ENCODE measurements around the gene UFSP2. TPM values are rescaled to one million over a fixed set of nuclear protein-coding genes. Genes with fewer than 3 reads are reported as not detected.

UFSP2 gene
- total RNA-seq, 1 donor from 2014 or later, result 31.0 TPM

- no peak for DNase-seq (ENCODE audit: extremely low read depth, low read depth, low spot score)
Observed at GRCh38 chr4:185357733-185358440, 67.9 kb downstream of the UFSP2 start.

DNA sequence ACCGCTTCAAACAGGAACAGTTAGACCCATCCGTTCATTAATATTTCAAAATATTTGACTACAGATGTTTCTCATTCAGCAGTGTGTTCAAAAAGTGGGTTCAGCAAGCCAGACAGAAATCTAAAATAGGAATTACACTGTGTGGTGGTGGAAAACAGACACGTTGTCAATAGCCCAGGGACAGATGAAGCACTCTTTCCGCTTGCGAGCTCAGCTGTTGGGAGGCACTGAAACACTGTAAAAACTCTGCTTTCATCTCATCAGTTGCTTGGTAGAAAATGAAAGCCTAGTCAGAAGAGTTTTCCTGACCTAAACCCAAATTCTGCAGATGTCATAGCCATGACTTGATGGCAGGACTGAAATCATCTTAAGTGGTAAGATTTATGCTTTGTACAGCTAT is 68.6 kb downstream of the UFSP2 start:
- DNase-seq (ENCODE audit: extremely low read depth, low read depth, low spot score), result no peak

DNA sequence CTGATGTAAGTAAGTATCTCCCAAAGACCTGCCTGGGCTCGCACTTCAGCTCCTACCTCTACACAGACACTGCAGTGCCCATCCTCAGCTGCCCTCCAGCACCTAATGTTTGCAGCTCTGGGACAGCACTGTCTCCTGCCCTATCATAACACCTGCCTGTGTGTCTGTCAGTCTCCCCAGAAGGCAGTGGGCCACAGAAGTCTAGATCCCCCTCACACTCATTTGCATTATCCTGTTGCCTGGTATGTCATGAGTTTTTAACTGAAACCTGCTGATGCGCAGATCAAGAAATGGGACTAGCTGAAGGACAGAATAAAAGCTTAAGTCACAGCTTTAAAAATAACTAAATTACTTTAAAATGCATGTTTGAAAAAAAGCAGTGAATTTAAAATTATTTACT is 73.0 kb downstream of the UFSP2 start:
- DNase-seq (ENCODE audit: extremely low read depth, low read depth, low spot score), result no peak

DNA sequence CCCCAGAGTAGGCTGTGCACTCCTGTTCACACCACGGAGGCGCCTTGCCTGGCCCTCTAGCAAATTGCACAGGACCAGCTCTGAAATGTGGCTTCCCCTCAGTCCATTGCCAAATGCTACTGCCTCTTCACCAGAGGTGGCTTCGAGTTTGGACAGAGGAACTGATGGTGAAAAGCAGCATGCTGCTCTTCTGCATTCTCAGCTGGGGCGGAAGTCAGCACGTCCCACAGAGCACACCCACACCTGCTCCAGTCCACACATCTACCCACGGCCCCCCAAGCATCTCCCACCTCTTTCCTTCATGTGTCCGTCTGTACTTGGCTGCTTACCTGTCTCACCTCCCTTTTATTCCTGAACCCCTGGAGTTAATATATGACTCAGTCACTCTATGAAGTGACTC is 73.6 kb downstream of the UFSP2 start:
- DNase-seq (ENCODE audit: extremely low read depth, low read depth, low spot score), result no peak

- DNase-seq (ENCODE audit: extremely low read depth, low read depth, low spot score), result no peak
Observed at GRCh38 chr4:185351691-185352090, 74.1 kb downstream of the UFSP2 start.

Other genes with a start within 250 kb of the UFSP2 start
- gene CFAP97, start 222.0 kb downstream of the UFSP2 start, total RNA-seq, result 12.4 and 16.1 TPM in 2 replicates
- gene SNX25, start 216.4 kb downstream of the UFSP2 start, total RNA-seq, result 17.3 and 17.4 TPM in 2 replicates
- gene LRP2BP, start 30.0 kb downstream of the UFSP2 start, total RNA-seq, result 0.24 and 0.35 TPM in 2 replicates
- 6.8 and 11.4 TPM in 2 replicates for gene ANKRD37, start 29.1 kb downstream of the UFSP2 start, total RNA-seq
- 0.41 TPM in 1 of 2 replicates, not detected in the other for gene CCDC110, start 45.8 kb upstream of the UFSP2 start, total RNA-seq
- gene PDLIM3, start 109.5 kb upstream of the UFSP2 start, total RNA-seq, result 11.4 and 36.2 TPM in 2 replicates

Data from glomerular endothelial cell (primary cell).